AG09309 (cell line): Measurements from ENCODE around the gene SLC6A17.

Experiments used
- DNase-seq: peaks from one replicate; pipeline ENCODE4 v3.0.0-alpha.2; 2010; ENCODE audit warnings: low read depth
- H3K4me3 ChIP-seq: 2 replicates; pipeline ENCODE4 v1.5.1; 2011; ENCODE audit warnings: mild to moderate bottlenecking, low read depth, low read length, moderate library complexity; ENCODE audit not compliant: control insufficient read depth
- TF ChIP-seq, protein P1 (sequence below): IDR thresholded peaks from 2 replicates; pipeline ENCODE4 v1.5.1; 2011; ENCODE audit warnings: mild to moderate bottlenecking, low read depth, low read length, inconsistent platforms; ENCODE audit not compliant: insufficient read depth, control insufficient read depth; ENCODE audit errors: missing control alignments

Gene SLC6A17

DNA sequence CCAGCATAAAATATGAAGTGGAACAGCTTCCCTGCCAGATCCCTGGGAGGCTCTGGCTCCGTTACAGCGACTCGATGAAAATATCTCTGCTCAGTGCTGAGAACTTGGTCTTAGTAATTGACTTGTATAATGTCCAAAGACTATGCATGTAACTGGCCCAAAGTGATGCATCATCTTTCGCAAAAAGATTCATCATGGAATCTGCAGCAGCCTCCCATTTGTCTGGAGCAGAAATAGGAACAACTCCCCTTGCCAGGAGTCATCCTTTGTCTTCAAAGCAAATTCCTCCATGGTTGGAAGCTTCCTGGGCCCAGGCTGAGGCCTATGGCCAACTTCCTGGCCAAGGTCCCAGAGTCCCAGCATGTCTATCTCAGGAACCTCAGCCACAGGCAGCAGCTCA is 16.9 kb upstream of the SLC6A17 start:
- TF ChIP-seq, protein P1, sequence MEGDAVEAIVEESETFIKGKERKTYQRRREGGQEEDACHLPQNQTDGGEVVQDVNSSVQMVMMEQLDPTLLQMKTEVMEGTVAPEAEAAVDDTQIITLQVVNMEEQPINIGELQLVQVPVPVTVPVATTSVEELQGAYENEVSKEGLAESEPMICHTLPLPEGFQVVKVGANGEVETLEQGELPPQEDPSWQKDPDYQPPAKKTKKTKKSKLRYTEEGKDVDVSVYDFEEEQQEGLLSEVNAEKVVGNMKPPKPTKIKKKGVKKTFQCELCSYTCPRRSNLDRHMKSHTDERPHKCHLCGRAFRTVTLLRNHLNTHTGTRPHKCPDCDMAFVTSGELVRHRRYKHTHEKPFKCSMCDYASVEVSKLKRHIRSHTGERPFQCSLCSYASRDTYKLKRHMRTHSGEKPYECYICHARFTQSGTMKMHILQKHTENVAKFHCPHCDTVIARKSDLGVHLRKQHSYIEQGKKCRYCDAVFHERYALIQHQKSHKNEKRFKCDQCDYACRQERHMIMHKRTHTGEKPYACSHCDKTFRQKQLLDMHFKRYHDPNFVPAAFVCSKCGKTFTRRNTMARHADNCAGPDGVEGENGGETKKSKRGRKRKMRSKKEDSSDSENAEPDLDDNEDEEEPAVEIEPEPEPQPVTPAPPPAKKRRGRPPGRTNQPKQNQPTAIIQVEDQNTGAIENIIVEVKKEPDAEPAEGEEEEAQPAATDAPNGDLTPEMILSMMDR: no peak
- no peak overlapping the region for H3K4me3 ChIP-seq
- no peak for DNase-seq

DNA sequence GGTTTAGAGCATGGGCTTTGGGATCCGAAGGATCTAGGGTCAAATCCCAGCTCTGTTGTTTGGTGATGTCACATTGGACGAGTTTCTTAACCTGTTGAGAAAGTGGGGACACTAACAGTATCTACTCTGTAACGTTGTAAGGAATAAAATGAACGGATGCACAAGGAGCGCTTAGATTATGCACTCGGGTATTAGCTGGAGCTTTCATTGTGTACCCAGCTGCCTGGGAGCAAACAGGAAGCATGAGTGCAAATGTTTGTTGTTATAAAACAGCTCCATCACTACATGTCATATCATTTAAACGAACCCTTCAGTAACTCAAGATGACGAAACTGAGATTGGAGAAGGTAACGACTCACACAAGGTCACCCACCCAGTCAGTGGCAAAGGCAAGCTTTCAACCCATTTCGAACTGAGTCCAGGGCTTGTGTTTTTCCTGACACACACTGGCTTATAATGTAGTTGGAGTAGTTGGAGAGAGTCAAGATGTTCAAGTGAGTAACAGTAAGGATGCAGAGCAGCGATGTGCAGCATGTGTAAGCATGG is 16.2 kb upstream of the SLC6A17 start:
- TF ChIP-seq, protein P1: no peak
- no peak overlapping the region for H3K4me3 ChIP-seq
- no peak for DNase-seq

DNA sequence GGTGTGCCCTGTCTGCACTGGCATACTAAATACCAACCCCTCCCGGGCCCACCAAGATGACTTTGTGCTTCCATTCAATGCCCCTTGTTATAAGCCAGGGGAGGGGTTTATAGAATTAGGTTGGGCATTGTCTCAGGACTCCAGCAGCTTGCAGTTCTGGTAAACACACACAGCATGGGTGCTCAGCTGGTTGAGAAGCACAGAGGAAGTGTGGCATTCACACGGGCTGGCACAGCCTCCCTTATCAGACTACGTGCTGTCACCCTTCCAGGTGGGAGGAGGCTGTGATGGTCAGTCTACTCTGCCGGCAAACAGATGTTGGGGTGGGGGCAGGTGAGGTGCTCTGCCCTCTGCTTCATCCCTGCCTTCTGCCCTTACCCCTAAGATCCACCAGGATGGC is 15.0 kb upstream of the SLC6A17 start:
- H3K4me3 ChIP-seq: no peak overlapping the region
- TF ChIP-seq, protein P1: no peak
- DNase-seq: no peak

DNA sequence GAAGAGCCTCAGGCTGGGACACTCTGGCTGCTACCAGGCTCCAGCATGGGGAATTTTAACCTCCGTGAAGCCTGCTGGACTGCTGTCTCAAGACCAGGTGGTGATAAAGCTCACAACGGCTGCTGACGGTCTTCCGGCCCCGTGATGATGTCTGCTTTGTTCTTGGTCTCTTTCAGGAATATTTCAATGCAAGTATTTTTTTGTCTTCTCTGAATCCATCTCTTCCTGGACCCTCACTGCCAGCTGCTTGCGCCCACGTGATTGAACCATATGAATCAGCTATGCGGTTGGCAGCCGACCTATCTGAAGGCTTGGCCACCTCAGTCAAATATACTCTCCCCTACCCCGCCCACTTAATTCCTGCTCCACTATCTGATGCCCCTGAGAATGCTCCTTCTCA is 14.6 kb upstream of the SLC6A17 start:
- TF ChIP-seq, protein P1: no peak
- DNase-seq: no peak
- H3K4me3 ChIP-seq: no peak overlapping the region

DNA sequence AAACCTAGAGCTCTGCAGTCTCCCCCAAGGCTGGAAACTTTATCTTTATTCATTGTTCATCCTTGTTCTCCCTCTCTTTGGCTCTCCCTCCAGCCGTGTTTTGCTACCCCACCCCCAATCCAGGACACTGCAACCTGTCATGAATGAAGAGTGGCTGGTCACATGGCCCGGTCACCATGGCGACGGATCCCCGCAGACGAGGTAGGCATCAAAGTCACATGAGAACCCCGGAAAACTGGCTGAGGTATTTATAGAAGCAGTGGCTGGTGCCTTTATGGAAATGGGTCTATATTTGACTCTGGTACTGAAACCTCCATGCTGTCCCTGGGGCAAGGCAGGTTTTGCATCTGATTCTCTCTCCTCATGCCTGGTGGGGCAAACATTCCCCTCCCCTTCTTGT is 13.4 kb upstream of the SLC6A17 start:
- TF ChIP-seq, protein P1: no peak
- H3K4me3 ChIP-seq: no peak overlapping the region
- DNase-seq: no peak

DNA sequence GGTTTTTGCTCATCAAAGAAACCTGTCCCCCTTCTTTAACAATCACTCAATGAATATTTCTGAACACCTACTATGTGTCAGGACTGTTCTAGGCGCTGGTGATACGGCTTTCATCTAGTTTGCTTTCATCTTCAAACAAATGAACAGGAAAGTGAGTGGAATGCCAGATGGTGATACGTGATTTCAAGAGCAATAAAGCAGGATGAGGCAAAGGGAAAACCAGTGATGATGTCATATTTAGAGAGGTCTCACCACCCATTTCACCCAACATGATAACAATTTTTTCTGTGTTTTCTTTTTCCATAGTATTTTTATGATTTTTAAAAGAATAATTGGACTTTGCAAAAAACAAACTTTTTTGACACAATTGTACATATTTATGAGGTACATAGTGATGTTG is 11.3 kb upstream of the SLC6A17 start:
- DNase-seq: no peak
- TF ChIP-seq, protein P1: no peak
- no peak overlapping the region for H3K4me3 ChIP-seq

DNA sequence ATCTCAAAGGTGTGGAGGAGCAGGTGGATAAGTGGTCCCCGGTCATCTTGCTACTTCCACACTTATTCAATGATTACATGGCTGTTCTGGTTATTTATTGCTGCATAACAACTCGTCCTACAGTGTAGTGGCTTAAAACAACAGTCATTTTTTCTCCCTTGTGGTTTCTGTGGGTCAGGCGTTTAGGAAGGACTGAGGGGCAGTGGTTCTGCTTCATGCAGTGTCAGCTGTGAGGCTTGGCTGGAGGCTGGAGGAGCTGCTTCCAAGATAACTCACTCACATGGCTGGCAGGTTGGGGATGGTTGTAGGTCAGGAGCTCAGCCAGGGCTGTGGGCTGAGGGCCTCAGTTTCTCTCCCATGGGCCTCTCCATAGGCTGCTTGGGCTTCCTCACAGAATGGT is 5.9 kb upstream of the SLC6A17 start:
- no peak for DNase-seq
- no peak overlapping the region for H3K4me3 ChIP-seq
- TF ChIP-seq, protein P1: no peak
